ENCODE data around the gene GAS7. TPM values are rescaled to one million over a fixed set of nuclear protein-coding genes. Genes with fewer than 3 reads are reported as not detected.

The GAS7 gene
- total RNA-seq, 1 experiment from 2014 or later: 4.1 TPM

GRCh38 chr17:10092595-10092994, 105.8 kb downstream of the GAS7 start:
- Histone ChIP-seq H3K9ac (ENCODE audit: low read length) (no peak overlapping the region), H3K27me3 (ENCODE audit: insufficient read depth, low read length) (peaks cover 11% of the 10 kb centered on the region; the same call in 1 of the 2 replicates), H3K9me3 (ENCODE audit: control insufficient read depth in 1 of 2, insufficient read depth in 1 of 2, low read depth in 1 of 2, low read length in 2 of 2) (no peaks in the 10 kb centered on the region), H2AFZ (ENCODE audit: low read depth, low read length, poor library complexity, severe bottlenecking) (no peak overlapping the region), H3K9me2 (ENCODE audit: insufficient read depth) (no peaks in the 10 kb centered on the region), H3K36me3 (ENCODE audit: control insufficient read depth in 1 of 2, insufficient read depth in 2 of 2, low read length in 2 of 2) (no peaks in the 10 kb centered on the region), H3K4me2 (ENCODE audit: low read length) (no peak overlapping the region), H4K20me1 (ENCODE audit: insufficient read depth) (no peaks in the 10 kb centered on the region; the same call in 1 of the 2 replicates), H3K4me1 (ENCODE audit: control insufficient read depth in 1 of 2, insufficient read depth in 2 of 2, low read length in 2 of 2) (peaks cover 15 to 19% of the 10 kb centered on the region in 2 experiments), H3K4me3 (replicated peaks in 1 of 2; ENCODE audit: low read depth in 1 of 2, low read length in 2 of 2) (no peak overlapping the region), H3K79me2 (ENCODE audit: insufficient read depth, low read length) (no peaks in the 10 kb centered on the region), H3K27ac (ENCODE audit: low read depth, low read length) (no peak overlapping the region)
- CTCF ChIA-PET: no interaction called here
- ATAC-seq (no peak), DNase-seq (ENCODE audit: low read depth, low spot score) (no peak)
- POLR2A ChIA-PET: no interaction called here
- RAD21 ChIA-PET (ENCODE audit: low non-redundant PET in 1 of 2, low total read pairs in 2 of 2, uncharacterized antibody in 2 of 2, unreplicated experiment in 2 of 2): no interaction called here
- intact Hi-C loops (cut with micrococcal nuclease): no loop called here
- no TSS peak for BruUV-seq (replicated peaks)
- TF ChIP-seq EZH2 (IDR thresholded peaks at IDR 0.05): no peak

DNA sequence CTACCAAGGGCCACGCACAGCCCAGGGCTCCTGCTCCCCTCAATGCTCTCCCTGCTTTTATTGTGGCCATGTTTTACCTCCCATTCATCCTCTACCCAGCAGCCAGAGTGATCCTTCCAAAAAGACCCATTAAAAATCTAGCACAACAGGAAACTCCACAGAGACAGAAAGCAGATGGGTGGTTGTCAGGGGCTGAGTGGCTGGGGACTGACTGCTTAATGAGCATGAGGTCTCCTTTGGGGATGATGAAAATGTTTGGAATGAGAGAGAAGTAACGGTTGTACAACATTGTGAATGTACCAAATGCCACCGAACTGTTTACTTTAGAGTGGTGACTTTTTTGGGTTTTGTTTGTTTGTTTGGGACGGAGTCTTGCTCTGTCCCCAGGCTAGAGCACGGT, 107.4 kb downstream of the GAS7 start:
- H3K36me3 ChIP-seq (ENCODE audit: control insufficient read depth in 1 of 2, insufficient read depth in 2 of 2, low read length in 2 of 2): no peaks in the 10 kb centered on the region
- no peaks in the 10 kb centered on the region for H3K79me2 ChIP-seq (ENCODE audit: insufficient read depth, low read length)
- DNase-seq (ENCODE audit: low read depth, low spot score): no peak
- ChIA-PET POLR2A (no interaction called here), RAD21 (ENCODE audit: low non-redundant PET in 1 of 2, low total read pairs in 2 of 2, uncharacterized antibody in 2 of 2, unreplicated experiment in 2 of 2) (no interaction called here), CTCF (no interaction called here)
- intact Hi-C loops (cut with micrococcal nuclease): no loop called here
- no peak overlapping the region for H3K9ac ChIP-seq (ENCODE audit: low read length)
- no peak overlapping the region for H3K27ac ChIP-seq (ENCODE audit: low read depth, low read length)
- BruUV-seq (replicated peaks): no TSS peak
- H3K4me1 ChIP-seq (ENCODE audit: control insufficient read depth in 1 of 2, insufficient read depth in 2 of 2, low read length in 2 of 2): peaks cover 18 to 27% of the 10 kb centered on the region in 2 experiments
- no peak for ATAC-seq
- peaks cover 11% of the 10 kb centered on the region; the same call in 1 of the 2 replicates for H3K27me3 ChIP-seq (ENCODE audit: insufficient read depth, low read length)
- no peak overlapping the region for H3K4me3 ChIP-seq (replicated peaks in 1 of 2; ENCODE audit: low read depth in 1 of 2, low read length in 2 of 2)
- no peaks in the 10 kb centered on the region for H3K9me2 ChIP-seq (ENCODE audit: insufficient read depth)
- H3K9me3 ChIP-seq (ENCODE audit: control insufficient read depth in 1 of 2, insufficient read depth in 1 of 2, low read depth in 1 of 2, low read length in 2 of 2): no peaks in the 10 kb centered on the region
- H2AFZ ChIP-seq (ENCODE audit: low read depth, low read length, poor library complexity, severe bottlenecking): no peak overlapping the region
- no peak overlapping the region for H3K4me2 ChIP-seq (ENCODE audit: low read length)
- no peaks in the 10 kb centered on the region; the same call in 1 of the 2 replicates for H4K20me1 ChIP-seq (ENCODE audit: insufficient read depth)
- TF ChIP-seq SIN3A (IDR thresholded peaks at IDR 0.05; ENCODE audit: low read depth): no peak
- TF ChIP-seq CTCF (IDR thresholded peaks at IDR 0.05 in 2 of 3, conservative IDR thresholded peaks at IDR 0.05 in 1 of 3; ENCODE audit: borderline replicate concordance in 1 of 3, insufficient read depth in 1 of 3, low read depth in 2 of 3, low read length in 2 of 3): no peak
- TF ChIP-seq POLR2A (IDR thresholded peaks at IDR 0.05; ENCODE audit: borderline replicate concordance, extremely low read depth, insufficient read depth, insufficient read length): no peak
- TF ChIP-seq, protein P1, sequence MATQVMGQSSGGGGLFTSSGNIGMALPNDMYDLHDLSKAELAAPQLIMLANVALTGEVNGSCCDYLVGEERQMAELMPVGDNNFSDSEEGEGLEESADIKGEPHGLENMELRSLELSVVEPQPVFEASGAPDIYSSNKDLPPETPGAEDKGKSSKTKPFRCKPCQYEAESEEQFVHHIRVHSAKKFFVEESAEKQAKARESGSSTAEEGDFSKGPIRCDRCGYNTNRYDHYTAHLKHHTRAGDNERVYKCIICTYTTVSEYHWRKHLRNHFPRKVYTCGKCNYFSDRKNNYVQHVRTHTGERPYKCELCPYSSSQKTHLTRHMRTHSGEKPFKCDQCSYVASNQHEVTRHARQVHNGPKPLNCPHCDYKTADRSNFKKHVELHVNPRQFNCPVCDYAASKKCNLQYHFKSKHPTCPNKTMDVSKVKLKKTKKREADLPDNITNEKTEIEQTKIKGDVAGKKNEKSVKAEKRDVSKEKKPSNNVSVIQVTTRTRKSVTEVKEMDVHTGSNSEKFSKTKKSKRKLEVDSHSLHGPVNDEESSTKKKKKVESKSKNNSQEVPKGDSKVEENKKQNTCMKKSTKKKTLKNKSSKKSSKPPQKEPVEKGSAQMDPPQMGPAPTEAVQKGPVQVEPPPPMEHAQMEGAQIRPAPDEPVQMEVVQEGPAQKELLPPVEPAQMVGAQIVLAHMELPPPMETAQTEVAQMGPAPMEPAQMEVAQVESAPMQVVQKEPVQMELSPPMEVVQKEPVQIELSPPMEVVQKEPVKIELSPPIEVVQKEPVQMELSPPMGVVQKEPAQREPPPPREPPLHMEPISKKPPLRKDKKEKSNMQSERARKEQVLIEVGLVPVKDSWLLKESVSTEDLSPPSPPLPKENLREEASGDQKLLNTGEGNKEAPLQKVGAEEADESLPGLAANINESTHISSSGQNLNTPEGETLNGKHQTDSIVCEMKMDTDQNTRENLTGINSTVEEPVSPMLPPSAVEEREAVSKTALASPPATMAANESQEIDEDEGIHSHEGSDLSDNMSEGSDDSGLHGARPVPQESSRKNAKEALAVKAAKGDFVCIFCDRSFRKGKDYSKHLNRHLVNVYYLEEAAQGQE (IDR thresholded peaks at IDR 0.05; ENCODE audit: low read depth): no peak
- no peak for TF ChIP-seq ZNF274 (IDR thresholded peaks at IDR 0.05; ENCODE audit: low read depth, low read length)
- TF ChIP-seq TCF7L2 (IDR thresholded peaks at IDR 0.05; ENCODE audit: borderline replicate concordance, extremely low read depth, insufficient read depth, insufficient read length): no peak
- no peak for TF ChIP-seq POLR2AphosphoS5 (IDR thresholded peaks at IDR 0.05; ENCODE audit: low read depth, low read length)
- no peak for TF ChIP-seq EGR1 (IDR thresholded peaks at IDR 0.05; ENCODE audit: low read depth)
- TF ChIP-seq FOSL1 (IDR thresholded peaks at IDR 0.05; ENCODE audit: low read depth): no peak
- TF ChIP-seq CEBPB (IDR thresholded peaks at IDR 0.05; ENCODE audit: low read depth): no peak
- no peak for TF ChIP-seq CBX3 (IDR thresholded peaks at IDR 0.05; ENCODE audit: low read depth)
- TF ChIP-seq ZBTB33 (IDR thresholded peaks at IDR 0.05; ENCODE audit: extremely low read depth, insufficient replicate concordance, low read length): no peak
- no peak for TF ChIP-seq ELF1 (IDR thresholded peaks at IDR 0.05; ENCODE audit: borderline replicate concordance, low read depth)

Data from HCT116 (cell line).